A673 (cell line): Measurements from ENCODE around the gene MAP2K3. TPM values are rescaled to one million over a fixed set of nuclear protein-coding genes. Genes with fewer than 3 reads are reported as not detected.
"Not testable (repeated sequence)": the region's sequence is repeated elsewhere in the genome, so short reads cannot be mapped to it uniquely, and the experiment has no call there.

Experiments used
- BruUV-seq: library from RNA; stranded (reverse); fragments of 400-500 nt; replicated peaks from 2 replicates; lab custom pipeline; 2021; lab: Mats Ljungman, UMichigan
- CTCF ChIA-PET: fragments of 300-600 bp; sonication (Branson Sonifier 250); formaldehyde crosslinking; loops from one replicate; lab custom pipeline; 2022; ENCODE audit warnings: antibody characterized with exemption; lab: Charles Lee
- POLR2A ChIA-PET: fragments of 300-600 bp; sonication (Branson Sonifier 250); formaldehyde crosslinking; loops from one replicate; lab custom pipeline; 2022; ENCODE audit warnings: antibody characterized with exemption; ENCODE audit not compliant: low non-redundant PET; lab: Charles Lee
- DNase-seq: peaks from one replicate; pipeline ENCODE4 v3.0.0-alpha.2; 2015; ENCODE audit warnings: low spot score
- H3K27ac ChIP-seq: fragments of 200-600 bp; sonication (generic); 2 replicates; pipeline ENCODE4 v1.5.1; 2016; ENCODE audit warnings: mixed run types, low read depth, mild to moderate bottlenecking, mixed read lengths, antibody characterized with exemption, low read length; ENCODE audit not compliant: poor library complexity, severe bottlenecking
- H3K27me3 ChIP-seq: fragments of 200-600 bp; sonication (generic); replicated peaks from 2 replicates; pipeline ENCODE4 v1.6.1; 2017; ENCODE audit warnings: mixed run types, low read depth, mild to moderate bottlenecking, mixed read lengths, antibody characterized with exemption, low read length; ENCODE audit not compliant: insufficient read depth, poor library complexity
- H3K36me3 ChIP-seq: fragments of 200-600 bp; sonication (generic); 2 replicates; pipeline ENCODE4 v1.6.1; 2016; ENCODE audit warnings: mixed run types, mild to moderate bottlenecking, mixed read lengths, antibody characterized with exemption, low read length; ENCODE audit not compliant: insufficient read depth, poor library complexity, severe bottlenecking
- H3K4me1 ChIP-seq: fragments of 200-600 bp; sonication (generic); 2 replicates; pipeline ENCODE4 v1.6.1; 2017; ENCODE audit warnings: mixed run types, mild to moderate bottlenecking, mixed read lengths, antibody characterized with exemption, low read length; ENCODE audit not compliant: insufficient read depth, poor library complexity, severe bottlenecking
- H3K4me3 ChIP-seq: fragments of 200-600 bp; sonication (generic); 2 replicates; pipeline ENCODE4 v1.5.1; 2016; ENCODE audit warnings: low read depth, mixed run types, mild to moderate bottlenecking, mixed read lengths, low read length; ENCODE audit not compliant: poor library complexity, severe bottlenecking
- H3K9me3 ChIP-seq: fragments of 200-600 bp; sonication (generic); 2 replicates; pipeline ENCODE4 v1.6.1; 2016; ENCODE audit warnings: mixed run types, low read depth, mild to moderate bottlenecking, mixed read lengths, antibody characterized with exemption, low read length; ENCODE audit not compliant: poor library complexity, severe bottlenecking
- EZH2 ChIP-seq: fragments of 200-600 bp; sonication (generic); IDR thresholded peaks from 2 replicates; pipeline ENCODE4 v1.6.1; 2017; ENCODE audit warnings: borderline replicate concordance, low read depth, mild to moderate bottlenecking, mixed read lengths, antibody characterized with exemption, low read length; ENCODE audit not compliant: poor library complexity, severe bottlenecking
- intact Hi-C: fragments of 100-400 bp; cut with micrococcal nuclease; formaldehyde crosslinking; loops from one replicate; pipeline ENCODE4 v1.10.0; 2022; ENCODE audit not compliant: unreplicated experiment
- total RNA-seq: library from RNA; stranded (reverse); gene quantifications from 2 replicates; pipeline ENCODE4 v1.2.3, GENCODE V29; 2021

Gene MAP2K3
- total RNA-seq, 1 experiment from 2014 or later: 44.0 TPM

GRCh38 chr17:21345236-21345635, 60.7 kb downstream of the MAP2K3 start:
- no peaks in the 10 kb centered on the region for H3K36me3 ChIP-seq
- DNase-seq: no peak

GRCh38 chr17:21346107-21346506, 61.6 kb downstream of the MAP2K3 start:
- CTCF ChIA-PET: not testable (repeated sequence)

More at GRCh38 chr17:21345236-21345635, 60.7 kb downstream of the MAP2K3 start:
- no peaks in the 10 kb centered on the region for H3K27me3 ChIP-seq
- no peaks in the 10 kb centered on the region for H3K9me3 ChIP-seq
- CTCF ChIA-PET: no interaction called here
- no peaks in the 10 kb centered on the region for H3K4me1 ChIP-seq
- POLR2A ChIA-PET: no interaction called here
- TF ChIP-seq EZH2: no peak
- no peak overlapping the region for H3K27ac ChIP-seq
- no peak overlapping the region for H3K4me3 ChIP-seq
- intact Hi-C loops: no loop called here
- BruUV-seq: no TSS peak

GRCh38 chr17:21346651-21347250, 62.2 kb downstream of the MAP2K3 start:
- CTCF ChIA-PET, H3K9me3 ChIP-seq, POLR2A ChIA-PET, intact Hi-C loops, H3K4me3 ChIP-seq, H3K4me1 ChIP-seq, H3K27me3 ChIP-seq, BruUV-seq, DNase-seq, H3K36me3 ChIP-seq, H3K27ac ChIP-seq: not testable (repeated sequence)

More at GRCh38 chr17:21346107-21346506, 61.6 kb downstream of the MAP2K3 start:
- H3K36me3 ChIP-seq, DNase-seq, H3K9me3 ChIP-seq, H3K27ac ChIP-seq, BruUV-seq, H3K4me3 ChIP-seq, H3K27me3 ChIP-seq, intact Hi-C loops, POLR2A ChIA-PET, H3K4me1 ChIP-seq: not testable (repeated sequence)

GRCh38 chr17:21347660-21348059, 63.1 kb downstream of the MAP2K3 start:
- H3K9me3 ChIP-seq, H3K36me3 ChIP-seq, DNase-seq, intact Hi-C loops, H3K27me3 ChIP-seq, H3K27ac ChIP-seq, CTCF ChIA-PET, BruUV-seq, POLR2A ChIA-PET, H3K4me1 ChIP-seq, H3K4me3 ChIP-seq: not testable (repeated sequence)

- H3K27ac ChIP-seq, H3K4me1 ChIP-seq, H3K36me3 ChIP-seq, H3K4me3 ChIP-seq, POLR2A ChIA-PET, CTCF ChIA-PET, H3K27me3 ChIP-seq, intact Hi-C loops, H3K9me3 ChIP-seq, BruUV-seq, DNase-seq: not testable (repeated sequence)
These were observed 63.8 kb downstream of the MAP2K3 start for GRCh38 chr17:21348081-21348925.

- H3K36me3 ChIP-seq, POLR2A ChIA-PET, intact Hi-C loops, BruUV-seq, H3K9me3 ChIP-seq, H3K4me1 ChIP-seq, CTCF ChIA-PET, H3K4me3 ChIP-seq, H3K27ac ChIP-seq, DNase-seq, H3K27me3 ChIP-seq: not testable (repeated sequence)
These were observed 64.4 kb downstream of the MAP2K3 start for GRCh38 chr17:21348926-21349261.

GRCh38 chr17:21349358-21350050, 65.0 kb downstream of the MAP2K3 start:
- H3K27me3 ChIP-seq, H3K4me1 ChIP-seq, H3K27ac ChIP-seq, H3K4me3 ChIP-seq, intact Hi-C loops, H3K9me3 ChIP-seq, CTCF ChIA-PET, H3K36me3 ChIP-seq, DNase-seq, POLR2A ChIA-PET, BruUV-seq: not testable (repeated sequence)
